Stimulated activated CD4-positive, alpha-beta T cell treated with anti-CD3 and anti-CD28 coated beads, Interleukin-1b, Interleukin-23, amount 100 ng/mL, for 1 hour (primary cell): ENCODE data around the gene MMP20.

ENCODE experiments used
- DNase-seq, 2 donors: peaks; one replicate each; pipeline ENCODE4 v3.0.0-alpha.2; 2020; ENCODE audit warnings: low read depth in 2 of 2

MMP20 gene

GRCh38 chr11:102592634-102593581 lies 32.2 kb downstream of the MMP20 start:
- no peak for DNase-seq

DNA sequence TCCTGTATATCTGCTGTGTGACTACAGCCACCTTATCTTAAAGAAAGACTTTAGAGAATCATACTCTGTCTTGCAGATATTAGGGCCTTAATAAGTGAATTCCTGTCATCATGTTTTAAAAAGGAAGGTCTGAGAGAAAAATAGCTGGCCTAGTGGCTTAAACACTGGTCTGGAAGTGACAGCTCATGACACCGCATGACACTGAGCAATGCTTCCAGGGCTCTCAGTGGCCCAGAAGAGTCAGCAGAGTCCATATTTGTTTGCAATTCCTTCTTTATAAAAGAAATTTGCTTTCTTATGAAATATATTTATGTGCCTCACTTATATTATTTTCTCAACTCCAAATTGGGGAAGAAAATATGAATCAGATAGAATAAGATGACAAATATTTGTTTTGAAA lies 33.0 kb downstream of the MMP20 start:
- DNase-seq = no peak

GRCh38 chr11:102591160-102591718 lies 33.9 kb downstream of the MMP20 start:
- no peak for DNase-seq

GRCh38 chr11:102590276-102591049 lies 34.7 kb downstream of the MMP20 start:
- no peak for DNase-seq

DNA sequence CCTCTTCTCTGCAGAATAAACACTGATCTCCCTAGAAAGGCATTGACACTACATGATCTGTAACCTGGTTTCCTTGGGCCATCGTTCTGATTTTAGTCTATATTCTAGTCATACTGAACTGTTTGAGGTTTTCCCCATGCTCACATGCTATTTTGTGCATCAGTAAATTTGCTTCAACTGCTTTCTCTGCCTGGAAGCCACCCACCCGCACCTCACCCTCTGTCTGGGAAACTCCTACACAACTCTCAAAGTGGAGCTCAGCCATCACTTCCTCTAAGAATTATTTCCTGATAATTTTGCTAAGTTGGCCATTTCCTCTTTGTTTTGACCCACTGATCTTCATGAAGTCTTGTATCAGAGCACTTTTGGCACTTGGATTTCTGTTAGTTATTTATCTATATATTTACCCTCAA lies 36.1 kb downstream of the MMP20 start:
- DNase-seq = no peak

DNA sequence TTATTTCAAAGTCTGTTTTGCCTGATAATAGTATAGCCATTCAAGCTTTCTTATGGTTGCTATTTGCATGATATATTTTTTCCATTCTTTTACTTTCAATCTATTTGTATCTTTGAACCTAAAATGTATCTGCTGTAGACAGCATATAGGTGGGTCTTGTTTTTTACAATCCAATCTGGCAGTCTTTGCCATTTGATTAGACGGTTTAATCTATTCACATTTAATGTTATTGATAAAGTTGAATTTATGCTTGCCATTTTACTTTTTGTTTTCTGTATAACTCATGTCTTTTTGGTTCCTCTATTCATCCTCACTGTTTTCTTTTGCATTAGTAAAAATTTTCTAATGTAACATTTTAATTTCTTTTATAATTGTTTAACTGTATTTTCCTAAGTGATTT lies 37.4 kb downstream of the MMP20 start:
- no peak for DNase-seq

DNA sequence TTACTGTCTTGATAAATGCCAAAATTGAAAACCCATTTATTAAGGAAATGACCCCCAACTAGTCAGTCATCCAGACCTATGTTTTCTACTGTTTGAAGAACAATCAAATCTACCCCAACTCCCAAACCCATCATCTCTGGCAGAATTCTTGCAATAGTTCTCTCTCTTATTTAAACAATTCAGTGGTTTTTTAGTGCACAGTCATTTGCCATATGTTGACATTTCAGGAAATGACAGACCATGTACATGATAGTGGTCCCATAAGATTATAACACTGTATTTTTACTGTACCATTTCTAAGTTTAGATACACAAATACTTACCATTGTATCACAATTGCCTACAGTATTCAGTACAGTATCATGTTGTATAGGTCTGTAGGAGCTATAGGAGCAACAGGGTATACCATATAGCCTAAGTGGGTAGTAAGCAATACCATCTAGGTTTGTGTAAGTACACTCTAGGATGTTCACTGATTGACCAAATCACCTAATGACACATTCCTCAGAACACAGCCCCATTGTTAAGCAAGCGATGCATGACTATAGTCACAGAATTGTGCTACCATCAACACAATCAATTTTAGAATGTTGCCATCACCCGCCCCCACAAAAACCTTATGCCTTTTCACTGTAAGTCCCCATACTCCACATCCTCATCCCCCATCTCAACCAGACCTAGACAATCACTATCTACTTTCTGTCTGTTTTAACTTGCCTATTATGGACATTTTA lies 41.8 kb downstream of the MMP20 start:
- no peak for DNase-seq

DNA sequence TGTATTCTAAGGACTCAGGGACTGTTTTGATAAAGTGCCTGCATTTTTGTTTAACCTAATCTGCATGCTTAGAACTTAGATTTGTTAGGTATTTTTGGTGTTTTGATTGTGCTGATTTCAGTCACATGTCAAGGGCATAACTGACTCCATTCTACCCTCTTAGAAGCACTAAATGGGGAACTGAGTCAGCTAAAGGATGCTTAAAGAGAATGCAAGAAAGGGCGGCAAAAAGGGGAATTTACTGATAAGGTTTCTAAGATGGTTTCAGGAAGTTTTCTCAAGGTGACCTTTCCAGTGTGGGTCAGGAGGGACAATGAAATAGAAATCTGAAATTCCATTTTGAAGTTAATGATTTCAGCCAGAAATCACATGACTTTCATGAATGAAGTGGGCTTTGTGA lies 43.0 kb downstream of the MMP20 start:
- no peak for DNase-seq

- no peak for DNase-seq
These were observed 44.1 kb downstream of the MMP20 start for GRCh38 chr11:102581066-102581465.

DNA sequence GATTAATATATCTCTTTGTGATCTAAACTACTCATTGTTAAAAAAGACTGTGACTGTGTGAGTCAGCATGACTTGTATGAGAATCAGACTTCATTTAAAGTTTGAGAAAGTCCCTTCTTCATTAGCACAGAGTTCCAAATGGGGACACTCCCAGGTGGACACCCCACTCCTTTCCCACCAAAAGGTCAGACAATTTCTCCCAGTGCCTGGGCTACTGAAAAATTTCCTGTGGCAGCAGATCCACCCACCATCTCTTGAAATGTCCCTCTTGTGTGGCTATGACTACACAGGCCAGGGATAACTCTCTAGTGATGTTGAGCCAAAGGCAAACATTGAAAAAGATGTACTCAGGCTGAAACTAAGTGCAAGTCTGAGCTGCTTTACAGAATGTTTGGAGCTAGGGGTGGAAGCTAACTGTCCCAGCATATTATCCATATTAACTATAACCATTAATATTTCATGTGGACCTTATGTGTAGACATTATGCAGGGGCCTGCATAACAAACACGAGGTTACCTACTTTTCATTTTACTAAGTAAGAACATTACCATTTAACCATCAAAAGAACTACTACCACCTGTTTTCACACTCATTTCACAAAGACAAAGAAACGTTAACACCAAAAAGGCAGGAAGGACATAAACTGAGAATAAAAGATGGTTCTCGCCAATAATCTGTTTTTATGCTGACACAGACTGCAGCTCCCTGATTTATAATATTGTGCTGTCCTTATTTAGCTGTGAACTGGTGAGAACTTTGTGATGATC lies 44.8 kb downstream of the MMP20 start:
- no peak for DNase-seq

DNA sequence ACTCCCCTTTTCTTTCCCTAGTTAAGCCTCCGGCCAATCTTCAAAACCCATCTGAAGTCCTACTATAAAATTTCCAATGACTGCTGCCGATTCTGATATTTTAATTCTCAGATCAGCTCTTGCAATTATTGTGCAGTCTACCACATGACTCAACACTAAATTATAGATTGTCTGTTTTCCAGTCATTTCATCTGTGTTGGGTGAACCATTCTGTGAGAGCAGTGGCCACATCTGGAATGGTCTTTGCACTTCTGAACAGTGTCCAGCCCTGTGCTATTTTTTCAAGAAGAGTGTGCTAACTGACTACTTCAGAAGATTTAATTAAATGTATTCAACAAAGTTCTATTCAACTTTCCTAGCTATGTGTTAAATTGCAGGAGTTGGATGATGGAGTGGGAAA lies 47.4 kb downstream of the MMP20 start:
- no peak for DNase-seq

GRCh38 chr11:102577182-102577581 lies 48.0 kb downstream of the MMP20 start:
- DNase-seq = no peak

GRCh38 chr11:102576350-102576749 lies 48.8 kb downstream of the MMP20 start:
- DNase-seq = no peak

DNA sequence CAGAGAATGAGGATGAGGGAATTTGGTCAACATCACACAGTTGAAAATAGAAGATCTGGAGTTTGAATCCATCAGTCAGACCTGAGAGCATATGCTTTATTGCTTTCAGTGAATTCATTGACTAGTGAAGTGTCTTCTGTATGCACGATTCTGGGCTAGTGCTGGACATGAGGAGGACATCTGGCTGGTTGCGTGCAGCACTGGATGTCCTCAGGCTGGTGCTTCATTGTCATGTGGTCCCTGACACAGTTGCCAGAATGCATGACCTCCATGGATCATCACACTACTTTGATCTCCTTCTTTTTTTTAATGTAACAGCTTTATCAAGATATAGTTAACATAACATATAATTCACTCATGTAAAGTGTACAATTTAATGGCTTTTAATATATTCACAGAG lies 50.1 kb downstream of the MMP20 start:
- DNase-seq = no peak

- DNase-seq = no peak
These were observed 51.3 kb downstream of the MMP20 start for GRCh38 chr11:102573851-102574250.

DNA sequence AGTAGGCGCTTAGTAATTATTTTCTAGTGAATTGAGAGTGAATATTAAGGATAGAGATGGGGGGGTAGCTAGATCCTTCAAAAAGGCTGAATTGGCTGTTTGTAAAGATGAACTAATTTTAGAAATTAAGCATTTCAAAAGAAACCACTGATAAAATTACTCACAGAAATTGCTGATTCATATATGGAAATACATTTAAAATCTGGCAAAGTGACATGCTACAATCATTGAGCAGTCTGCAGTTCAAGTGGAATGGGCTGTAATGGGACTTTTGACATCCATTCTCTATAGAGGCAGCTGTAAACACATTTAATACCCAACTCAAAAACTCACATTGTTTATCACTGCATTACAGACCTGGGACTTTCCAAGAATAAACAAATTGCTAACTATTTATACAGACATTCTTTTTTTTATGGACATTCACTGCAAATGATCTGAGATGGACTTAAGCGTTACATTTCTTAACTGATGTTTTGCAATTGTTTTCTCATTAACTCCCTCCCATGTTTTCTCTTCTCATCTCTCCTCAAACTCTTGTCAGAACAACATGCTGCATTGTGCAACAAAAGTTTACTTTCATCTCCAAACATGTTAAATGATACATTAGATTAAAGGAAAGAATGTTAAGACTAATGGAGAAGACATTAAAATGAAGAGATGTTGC lies 52.4 kb downstream of the MMP20 start:
- DNase-seq = no peak

- no peak for DNase-seq
These were observed 56.3 kb downstream of the MMP20 start for GRCh38 chr11:102568851-102569250.

GRCh38 chr11:102566112-102566511 lies 59.0 kb downstream of the MMP20 start:
- DNase-seq = no peak

GRCh38 chr11:102564110-102564509 lies 61.0 kb downstream of the MMP20 start:
- DNase-seq = no peak

- DNase-seq = no peak
These were observed 63.5 kb downstream of the MMP20 start for GRCh38 chr11:102561636-102562035.
